Activated CD8-positive, alpha-beta memory T cell treated with anti-CD3 and anti-CD28 coated beads for 24 hours (primary cell): ENCODE results near the gene PIGS.
"Not testable (repeated sequence)": the region's sequence is repeated elsewhere in the genome, so short reads cannot be mapped to it uniquely, and the experiment has no call there.

Experiments
- DNase-seq: peaks from one replicate; pipeline ENCODE4 v3.0.0-alpha.2; 2020

PIGS gene

GRCh38 chr17:28578246-28579195 lies 7.2 kb upstream of the PIGS start:
- no peak for DNase-seq

- DNase-seq = no peak
Measured at GRCh38 chr17:28577466-28577824, 6.1 kb upstream of the PIGS start.

- peak; percentile 98 for DNase-seq
Measured at GRCh38 chr17:28576758-28577465, 5.6 kb upstream of the PIGS start, which contains the start of gene ALDOC. Gene ALDOC, minus strand, starts transcription at chr17:28576895. Its CDS starts 1,363 bp downstream, at chr17:28575532.

- not testable (repeated sequence) for DNase-seq
Measured at GRCh38 chr17:28576016-28576415, 4.7 kb upstream of the PIGS start.

GRCh38 chr17:28575126-28575795 lies 3.9 kb upstream of the PIGS start:
- no peak for DNase-seq

GRCh38 chr17:28574526-28574925 lies 3.2 kb upstream of the PIGS start:
- no peak for DNase-seq

GRCh38 chr17:28573966-28574480 lies 2.7 kb upstream of the PIGS start:
- DNase-seq = no peak

- no peak for DNase-seq
Measured at GRCh38 chr17:28573521-28573920, 2.2 kb upstream of the PIGS start.

- no peak for DNase-seq
Measured at GRCh38 chr17:28573040-28573380, 1.7 kb upstream of the PIGS start.

GRCh38 chr17:28572259-28573039 lies 1.1 kb upstream of the PIGS start:
- no peak for DNase-seq

GRCh38 chr17:28570716-28571360 lies 486 bp downstream of the PIGS start:
- DNase-seq = peak; percentile 81

GRCh38 chr17:28569446-28569845 lies 1.9 kb downstream of the PIGS start:
- DNase-seq = no peak

- DNase-seq = no peak
Measured at GRCh38 chr17:28567604-28568003, 3.7 kb downstream of the PIGS start.

GRCh38 chr17:28563475-28563874 lies 7.8 kb downstream of the PIGS start:
- DNase-seq = no peak

- no peak for DNase-seq
Measured at GRCh38 chr17:28555022-28555421, 16.3 kb downstream of the PIGS start.

GRCh38 chr17:28554565-28554964 lies 16.8 kb downstream of the PIGS start:
- DNase-seq = no peak

- DNase-seq = no peak
Measured at GRCh38 chr17:28553000-28553505, 18.3 kb downstream of the PIGS start.

GRCh38 chr17:28552176-28552999 lies 18.9 kb downstream of the PIGS start, which contains the start of gene UNC119:
Gene UNC119, minus strand, starts transcription at chr17:28552624. Its CDS starts 67 bp downstream, at chr17:28552557.
- DNase-seq = peak; percentile 91

- DNase-seq = no peak
Measured at GRCh38 chr17:28551421-28552175, 19.7 kb downstream of the PIGS start.

GRCh38 chr17:28550858-28551257 lies 20.5 kb downstream of the PIGS start:
- DNase-seq = no peak
